Endothelial cell (in vitro differentiated cells): Measurements from ENCODE around the gene SSBP3. TPM values are rescaled to one million over a fixed set of nuclear protein-coding genes. Genes with fewer than 3 reads are reported as not detected.

Experiments used
- DNase-seq: peaks from one replicate; pipeline ENCODE4 v3.0.0; 2021; ENCODE audit warnings: low spot score
- H3K27ac Mint-ChIP-seq: one replicate; pipeline ENCODE4 v1.8.0; 2021; ENCODE audit warnings: mixed read lengths, inconsistent platforms; ENCODE audit not compliant: unreplicated experiment
- H3K27me3 Mint-ChIP-seq: one replicate; pipeline ENCODE4 v1.8.0; 2021; ENCODE audit warnings: mild to moderate bottlenecking, moderate library complexity, mixed read lengths, inconsistent platforms; ENCODE audit not compliant: unreplicated experiment
- H3K36me3 Mint-ChIP-seq: one replicate; pipeline ENCODE4 v1.8.0; 2021; ENCODE audit warnings: mild to moderate bottlenecking, low read depth, mixed read lengths, inconsistent platforms; ENCODE audit not compliant: unreplicated experiment
- H3K4me1 Mint-ChIP-seq: one replicate; pipeline ENCODE4 v1.8.0; 2021; ENCODE audit warnings: mild to moderate bottlenecking, mixed read lengths, inconsistent platforms; ENCODE audit not compliant: unreplicated experiment
- H3K4me3 Mint-ChIP-seq: one replicate; pipeline ENCODE4 v1.8.0; 2021; ENCODE audit warnings: mild to moderate bottlenecking, mixed read lengths, inconsistent platforms; ENCODE audit not compliant: unreplicated experiment
- H3K9me3 Mint-ChIP-seq: one replicate; pipeline ENCODE4 v1.8.0; 2021; ENCODE audit warnings: mixed read lengths, inconsistent platforms; ENCODE audit not compliant: unreplicated experiment
- CTCF ChIP-seq: fragments of 200-600 bp; sonication (generic); IDR thresholded peaks from one replicate; pipeline ENCODE4 v1.5.0; 2021; ENCODE audit warnings: antibody characterized with exemption; ENCODE audit not compliant: unreplicated experiment
- total RNA-seq: library from RNA; stranded (reverse); fragmentation: NEBNext Ultra II Directional; extraction: Animal tissue kit (Norgen Biotek cat#: 25700); gene quantifications from one replicate; pipeline ENCODE4 v1.2.1, GENCODE V29; 2021; ENCODE audit not compliant: unreplicated experiment

Gene SSBP3
- total RNA-seq, 1 donor from 2014 or later: 142 TPM

GRCh38 chr1:54260810-54261209, 145.4 kb downstream of the SSBP3 start:
- H3K36me3 Mint-ChIP-seq: peaks cover 15% of the 10 kb centered on the region
- H3K9me3 Mint-ChIP-seq: no peaks in the 10 kb centered on the region
- no peak overlapping the region for H3K4me3 Mint-ChIP-seq
- no peak for DNase-seq
- peaks cover 26% of the 10 kb centered on the region for H3K27me3 Mint-ChIP-seq
- no peak overlapping the region for H3K27ac Mint-ChIP-seq
- no peak for TF ChIP-seq CTCF
- peaks cover 49% of the 10 kb centered on the region for H3K4me1 Mint-ChIP-seq

- H3K36me3 Mint-ChIP-seq: peaks cover 9% of the 10 kb centered on the region
- no peak for TF ChIP-seq CTCF
- H3K9me3 Mint-ChIP-seq: no peaks in the 10 kb centered on the region
- DNase-seq: no peak
- no peak overlapping the region for H3K4me3 Mint-ChIP-seq
- H3K27me3 Mint-ChIP-seq: peaks cover 22% of the 10 kb centered on the region
- peaks cover 39% of the 10 kb centered on the region for H3K4me1 Mint-ChIP-seq
- no peak overlapping the region for H3K27ac Mint-ChIP-seq
These were observed 146.6 kb downstream of the SSBP3 start for GRCh38 chr1:54259546-54260140.

- peaks cover 36% of the 10 kb centered on the region for H3K4me1 Mint-ChIP-seq
- TF ChIP-seq CTCF: no peak
- no peaks in the 10 kb centered on the region for H3K9me3 Mint-ChIP-seq
- DNase-seq: no peak
- peaks cover 25% of the 10 kb centered on the region for H3K27me3 Mint-ChIP-seq
- H3K36me3 Mint-ChIP-seq: peaks cover 9% of the 10 kb centered on the region
- no peak overlapping the region for H3K27ac Mint-ChIP-seq
- no peak overlapping the region for H3K4me3 Mint-ChIP-seq
These were observed 148.3 kb downstream of the SSBP3 start for GRCh38 chr1:54257876-54258275.

GRCh38 chr1:54257346-54257620, 148.9 kb downstream of the SSBP3 start:
- H3K4me1 Mint-ChIP-seq: peaks cover 34% of the 10 kb centered on the region
- H3K36me3 Mint-ChIP-seq: peaks cover 9% of the 10 kb centered on the region
- no peaks in the 10 kb centered on the region for H3K9me3 Mint-ChIP-seq
- DNase-seq: no peak
- no peak for TF ChIP-seq CTCF
- peaks cover 25% of the 10 kb centered on the region for H3K27me3 Mint-ChIP-seq
- no peak overlapping the region for H3K4me3 Mint-ChIP-seq
- H3K27ac Mint-ChIP-seq: peak overlapping the region; percentile 68

- no peaks in the 10 kb centered on the region for H3K9me3 Mint-ChIP-seq
- peaks cover 24% of the 10 kb centered on the region for H3K27me3 Mint-ChIP-seq
- H3K4me1 Mint-ChIP-seq: peaks cover 34% of the 10 kb centered on the region
- no peak for TF ChIP-seq CTCF
- peak overlapping the region; percentile 68 for H3K27ac Mint-ChIP-seq
- H3K4me3 Mint-ChIP-seq: peak overlapping the region; percentile 45
- H3K36me3 Mint-ChIP-seq: peaks cover 9% of the 10 kb centered on the region
- DNase-seq: no peak
These were observed 149.5 kb downstream of the SSBP3 start for GRCh38 chr1:54256522-54257345.
